NT2/D1 (cell line): ENCODE measurements around the gene SCN3A.

Experiments
- YY1 ChIP-seq: IDR thresholded peaks from 2 replicates; pipeline ENCODE4 v1.6.1; 2011; ENCODE audit not compliant: insufficient read length, insufficient read depth
- ZNF274 ChIP-seq: IDR thresholded peaks from 2 replicates; pipeline ENCODE4 v1.6.1; 2011; ENCODE audit warnings: mild to moderate bottlenecking, low read depth, low read length

GRCh38 chr2:165120740-165121467, 82.9 kb downstream of the SCN3A start:
- no peak for TF ChIP-seq ZNF274
- no peak for TF ChIP-seq YY1
